Sigmoid colon (tissue), 4 donors: Measurements from ENCODE around the gene EXOC6B.

Source experiments
- CTCF ChIP-seq, 4 experiments: fragments of 450-650 bp in 3 of 4; fragments of 200-600 bp in 1 of 4; IDR thresholded peaks; one replicate each; pipeline ENCODE4 v1.5.1; 2016 to 2019; ENCODE audit warnings: antibody characterized with exemption in 4 of 4, mild to moderate bottlenecking in 3 of 4, moderate library complexity in 2 of 4
- EP300 ChIP-seq, 4 donors: sonication (generic); formaldehyde crosslinking; IDR thresholded peaks; one replicate each; pipeline ENCODE4 v1.6.1; 2017; ENCODE audit warnings: antibody characterized with exemption in 4 of 4
- POLR2AphosphoS5 ChIP-seq, 4 donors: sonication (generic); formaldehyde crosslinking; IDR thresholded peaks; one replicate each; pipeline ENCODE4 v1.6.1; 2017; ENCODE audit warnings: antibody characterized with exemption in 4 of 4

DNA sequence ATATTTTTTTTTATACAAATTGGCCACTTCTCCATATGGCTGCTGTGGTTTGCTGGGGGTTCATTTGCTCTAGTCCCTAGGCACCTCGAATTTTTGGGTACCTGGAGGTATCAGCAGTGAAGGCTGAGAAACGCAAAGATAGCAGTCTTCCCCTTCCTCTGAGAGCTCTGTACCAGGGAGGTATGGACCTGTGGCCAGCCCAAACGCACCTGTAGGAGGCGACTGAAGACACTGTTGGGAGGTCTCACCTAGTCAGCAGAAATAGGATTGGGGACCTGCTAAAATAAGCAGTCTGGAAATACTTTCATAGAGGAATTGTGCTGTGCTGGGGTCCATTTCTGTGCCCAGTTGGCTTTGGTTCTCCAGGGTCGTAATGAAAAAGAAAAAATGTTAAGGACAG, 385.9 kb downstream of the EXOC6B start:
- TF ChIP-seq CTCF (IDR thresholded peaks at IDR 0.05) (no peak), EP300 (IDR thresholded peaks at IDR 0.05) (no peak), POLR2AphosphoS5 (IDR thresholded peaks at IDR 0.05) (no peak)
